RWPE1 (cell line): Measurements from ENCODE around the gene TPI1.

Source experiments
- CTCF ChIA-PET: fragments of 350-600 bp; sonication (Branson Sonifier 250); formaldehyde crosslinking; extraction: SDS; loops from one replicate; lab custom pipeline; 2021; lab: Yijun Ruan, JAX
- POLR2A ChIA-PET: fragments of 400-600 bp; formaldehyde crosslinking; extraction: SDS; loops from one replicate; lab custom pipeline; 2020; ENCODE audit warnings: antibody characterized with exemption; ENCODE audit not compliant: low non-redundant PET; lab: Yijun Ruan, JAX
- DNase-seq: peaks from one replicate; pipeline ENCODE4 v3.0.0; 2012; ENCODE audit warnings: low spot score
- H3K27ac ChIP-seq: fragments of 450-650 bp; 2 replicates; pipeline ENCODE4 v1.5.1; 2017
- CTCF ChIP-seq: fragments of 450-650 bp; conservative IDR thresholded peaks from 2 replicates; pipeline ENCODE4 v1.5.1; 2017; ENCODE audit warnings: low read depth, mild to moderate bottlenecking

TPI1 gene

DNA sequence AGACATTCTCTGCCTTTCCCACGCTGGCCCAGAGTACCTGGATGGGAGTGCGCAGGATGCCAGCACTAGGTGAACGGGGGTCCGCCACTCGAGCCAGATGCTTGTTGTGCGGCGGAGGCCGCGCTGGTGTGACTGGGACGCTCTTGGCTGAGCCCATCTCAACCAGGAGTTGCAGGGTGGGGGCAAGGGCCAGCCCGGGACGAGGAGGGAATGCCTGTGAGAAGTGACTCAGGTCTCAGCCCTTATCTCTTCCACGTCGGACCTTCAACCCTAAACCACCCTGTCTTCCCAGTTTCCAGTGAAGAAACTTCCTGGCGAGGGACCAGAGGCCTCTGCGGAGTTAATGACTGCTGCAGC, 16.6 kb upstream of the TPI1 start:
- ChIA-PET CTCF (interaction anchor here (1.0 kb wide), 1 partner anchor 22 kb away, joined by 3 read pairs; the partner anchor contains the start of gene SPSB2), POLR2A (interaction anchor here (1.5 kb wide), 1 partner anchor 127 kb away, joined by 3 read pairs; the partner anchor contains the start of gene COPS7A)
- TF ChIP-seq CTCF = no peak
- no peak for DNase-seq
- peak overlapping the region; percentile 85 for H3K27ac ChIP-seq

DNA sequence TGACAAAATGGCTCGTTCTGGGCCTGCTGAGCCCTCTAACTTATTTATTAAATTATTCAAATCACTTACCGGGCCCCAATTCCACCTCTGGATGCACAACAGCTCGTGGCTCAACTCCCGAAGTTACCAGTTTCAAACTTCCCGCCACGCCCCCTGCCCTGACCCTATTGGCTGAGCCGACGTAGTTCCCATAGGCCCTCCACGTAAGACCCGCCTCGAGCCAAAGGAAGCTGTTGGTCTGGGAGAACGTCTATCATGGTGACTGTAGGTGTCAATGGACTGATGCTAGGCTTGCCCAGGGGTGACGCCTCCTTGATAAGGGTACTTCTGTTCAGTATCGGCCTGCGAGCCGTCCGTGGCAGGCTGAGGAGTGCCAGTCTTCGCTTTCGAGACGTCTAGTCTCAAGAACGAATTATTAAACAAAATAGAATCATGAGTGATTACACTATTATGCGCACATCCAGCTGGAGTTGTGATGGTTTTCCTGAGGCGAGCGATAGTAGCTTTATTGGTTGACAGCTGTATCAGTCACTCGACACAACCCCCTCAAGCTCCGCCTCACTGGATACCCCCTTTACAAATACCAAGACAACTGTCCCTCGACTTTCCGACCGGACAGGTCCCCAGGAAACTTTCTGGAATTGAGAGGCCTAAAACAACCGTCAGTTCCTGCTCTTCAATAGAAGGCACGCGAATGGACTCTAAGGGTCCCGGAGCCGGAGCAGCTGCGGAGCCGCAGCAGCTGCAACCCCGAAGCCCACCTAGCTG, 16.0 kb upstream of the TPI1 start, which contains the start of gene CDCA3:
Gene CDCA3, minus strand, starts transcription at position 134 of the 768 bp plus-strand sequence. CDS start 334 bp downstream, outside the sequence.
- POLR2A ChIA-PET = interaction anchor here (0.5 to 2.6 kb wide), 7 partner anchors 13 to 155 kb away, joined by 3 to 13 read pairs (median 3); partner anchors contain the start of genes COPS7A, MLF2 and TPI1

DNA sequence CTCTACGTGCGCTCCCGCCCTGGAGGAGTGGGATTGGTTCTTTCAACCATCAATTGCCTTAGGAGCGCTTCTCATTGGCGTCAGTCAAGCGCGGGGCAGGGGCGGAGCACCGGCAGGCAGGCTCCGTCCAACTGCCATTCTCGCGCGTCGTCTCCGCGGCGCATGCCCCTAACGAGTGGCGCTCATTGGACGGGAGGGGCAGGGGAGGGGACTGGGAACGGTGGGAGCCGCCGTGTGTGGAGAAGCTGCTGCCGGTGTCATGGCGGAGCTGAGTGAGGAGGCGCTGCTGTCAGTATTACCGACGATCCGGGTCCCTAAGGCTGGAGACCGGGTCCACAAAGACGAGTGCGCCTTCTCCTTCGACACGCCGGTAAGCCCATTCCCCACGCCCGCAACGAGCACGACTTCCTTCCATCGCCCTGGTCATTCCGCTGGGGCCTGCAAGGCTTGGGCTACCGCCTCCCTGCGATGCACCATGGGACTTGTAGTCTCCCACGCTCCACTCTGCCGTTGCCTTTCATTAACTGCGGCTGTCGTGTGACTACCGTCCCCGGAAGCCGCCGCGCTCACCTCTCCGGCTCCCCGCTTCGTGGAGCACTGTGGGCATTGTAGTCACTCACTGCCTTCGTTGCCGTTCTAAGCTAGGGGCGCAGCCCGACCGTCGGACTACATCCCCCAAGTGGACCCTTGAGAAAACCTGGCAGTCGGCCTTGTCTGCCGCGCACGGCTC, 15.2 kb upstream of the TPI1 start, which contains the start of gene USP5:
Gene USP5, plus strand, starts transcription at position 230 of the 730 bp plus-strand sequence. Its CDS starts 30 bp downstream, at position 260.
- DNase-seq = peak; percentile 98
- POLR2A ChIA-PET = interaction anchor here (0.5 to 2.6 kb wide), 8 partner anchors 12 to 156 kb away, joined by 3 to 13 read pairs (median 3); partner anchors contain the start of genes COPS7A, GNB3, MLF2 and TPI1
- CTCF ChIA-PET = interaction anchor here (0.6 to 1.6 kb wide), 4 partner anchors 15 to 27 kb away, joined by 3 to 7 read pairs (median 4); no protein-coding TSS in a partner anchor
- H3K27ac ChIP-seq = peak within 1 kb of the TSS; percentile 85
- no peak for TF ChIP-seq CTCF

More for the DNA sequence above, 16.0 kb upstream of the TPI1 start, which contains the start of gene CDCA3:
- CTCF ChIA-PET = interaction anchor here (1.0 kb wide), 1 partner anchor 21 kb away, joined by 3 read pairs; the partner anchor contains the start of gene SPSB2
- DNase-seq = peak; percentile 100
- H3K27ac ChIP-seq = peak within 1 kb of the TSS; percentile 85
- no peak for TF ChIP-seq CTCF

- POLR2A ChIA-PET = interaction anchor here (0.6 to 2.6 kb wide), 7 partner anchors 12 to 128 kb away, joined by 3 to 13 read pairs (median 3); partner anchors contain the start of genes GNB3, MLF2 and TPI1
- H3K27ac ChIP-seq = peak overlapping the region; percentile 85
- no peak for TF ChIP-seq CTCF
- DNase-seq = peak; percentile 55
- CTCF ChIA-PET = interaction anchor here (0.6 to 1.6 kb wide), 4 partner anchors 15 to 28 kb away, joined by 3 to 7 read pairs (median 4); no protein-coding TSS in a partner anchor
Observed at GRCh38 chr12:6852651-6853354, 14.5 kb upstream of the TPI1 start.

- TF ChIP-seq CTCF = no peak
- ChIA-PET POLR2A (interaction anchor here (2.6 kb wide), 1 partner anchor 14 kb away, joined by 13 read pairs; the partner anchor contains the start of gene TPI1), CTCF (interaction anchor here (1.6 kb wide), 1 partner anchor 16 kb away, joined by 7 read pairs; no protein-coding TSS in a partner anchor)
- peak overlapping the region; percentile 85 for H3K27ac ChIP-seq
- no peak for DNase-seq
Observed at GRCh38 chr12:6853626-6854025, 13.7 kb upstream of the TPI1 start.
